Measurements from ENCODE around the gene TAAR6.
"Not testable (repeated sequence)": the region's sequence is repeated elsewhere in the genome, so short reads cannot be mapped to it uniquely, and the experiment has no call there.

Gene TAAR6, protein sequence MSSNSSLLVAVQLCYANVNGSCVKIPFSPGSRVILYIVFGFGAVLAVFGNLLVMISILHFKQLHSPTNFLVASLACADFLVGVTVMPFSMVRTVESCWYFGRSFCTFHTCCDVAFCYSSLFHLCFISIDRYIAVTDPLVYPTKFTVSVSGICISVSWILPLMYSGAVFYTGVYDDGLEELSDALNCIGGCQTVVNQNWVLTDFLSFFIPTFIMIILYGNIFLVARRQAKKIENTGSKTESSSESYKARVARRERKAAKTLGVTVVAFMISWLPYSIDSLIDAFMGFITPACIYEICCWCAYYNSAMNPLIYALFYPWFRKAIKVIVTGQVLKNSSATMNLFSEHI

DNA sequence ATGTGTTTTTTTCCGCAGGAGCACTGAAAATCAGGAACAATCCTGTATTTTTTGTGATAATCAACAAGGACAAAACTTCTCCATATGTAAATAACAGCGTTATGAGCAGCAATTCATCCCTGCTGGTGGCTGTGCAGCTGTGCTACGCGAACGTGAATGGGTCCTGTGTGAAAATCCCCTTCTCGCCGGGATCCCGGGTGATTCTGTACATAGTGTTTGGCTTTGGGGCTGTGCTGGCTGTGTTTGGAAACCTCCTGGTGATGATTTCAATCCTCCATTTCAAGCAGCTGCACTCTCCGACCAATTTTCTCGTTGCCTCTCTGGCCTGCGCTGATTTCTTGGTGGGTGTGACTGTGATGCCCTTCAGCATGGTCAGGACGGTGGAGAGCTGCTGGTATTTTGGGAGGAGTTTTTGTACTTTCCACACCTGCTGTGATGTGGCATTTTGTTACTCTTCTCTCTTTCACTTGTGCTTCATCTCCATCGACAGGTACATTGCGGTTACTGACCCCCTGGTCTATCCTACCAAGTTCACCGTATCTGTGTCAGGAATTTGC lies at the start of gene TAAR6:
TAAR6 (plus strand) TSS at position 102 of the 557 bp plus-strand sequence; CDS start at position 102, 0 bp downstream.
- in situ Hi-C loops (cut with HindIII; ENCODE audit: low sequenced_read_pairs) = no loop called here

DNA sequence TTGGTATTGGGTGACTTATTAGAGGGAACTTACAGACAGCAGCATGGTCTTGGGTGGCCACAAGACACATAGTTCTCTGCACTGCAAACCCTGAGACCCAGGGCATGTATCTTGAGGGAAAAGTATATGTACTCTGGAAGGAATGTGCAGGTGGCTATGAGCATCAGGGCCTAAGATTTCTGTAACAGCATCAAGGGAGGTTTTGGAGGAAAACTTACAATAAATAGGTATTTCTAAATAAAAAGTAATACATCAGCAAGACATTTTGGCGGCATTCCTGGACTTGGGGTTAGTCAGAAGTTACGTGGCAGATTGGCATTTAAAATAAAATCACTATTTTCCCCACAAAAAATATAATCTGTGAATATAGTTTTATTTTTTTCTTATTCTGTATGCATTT lies 49.2 kb upstream of the TAAR6 start:
- in situ Hi-C loops (cut with HindIII; ENCODE audit: low sequenced_read_pairs) = no loop called here

DNA sequence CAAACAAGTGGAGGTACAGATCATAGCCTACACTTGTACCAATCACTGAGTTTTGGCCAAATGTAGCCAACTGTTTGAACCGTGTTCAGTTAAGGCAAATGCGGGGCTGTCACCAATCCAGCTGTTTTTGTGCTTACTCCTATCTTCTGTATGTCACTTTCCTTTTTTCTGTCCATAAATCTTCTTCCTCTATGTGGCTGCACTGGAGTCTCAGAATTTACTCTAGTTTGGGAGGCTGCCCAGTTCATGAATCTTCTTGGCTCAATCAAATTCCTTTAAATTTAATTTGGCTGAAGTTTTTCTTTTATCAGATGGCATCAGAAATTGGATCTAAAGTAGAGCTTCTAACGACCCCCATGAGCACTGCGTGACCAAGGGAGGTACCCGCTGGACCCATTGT lies 45.5 kb upstream of the TAAR6 start:
- in situ Hi-C loops (cut with HindIII; ENCODE audit: low sequenced_read_pairs) = no loop called here

DNA sequence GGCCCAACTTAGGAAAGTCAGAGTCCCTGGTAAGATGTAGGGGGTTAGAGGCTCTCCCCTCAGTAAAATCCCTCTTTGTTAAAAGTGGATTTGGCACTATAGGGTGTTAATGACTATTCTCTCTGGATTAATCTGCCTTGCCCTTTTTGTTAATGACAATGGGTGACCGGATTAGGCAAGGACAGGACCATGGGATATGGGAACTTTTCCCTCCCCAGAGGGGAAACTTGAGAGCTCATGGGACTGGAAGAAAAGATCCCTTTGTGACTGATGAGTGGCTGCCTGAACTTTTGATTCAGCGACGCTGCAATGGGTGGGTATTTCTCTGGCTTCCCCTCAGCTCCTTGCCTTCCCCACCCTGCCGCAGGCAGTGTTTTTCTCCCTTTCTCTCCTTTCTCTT lies 44.3 kb upstream of the TAAR6 start:
- in situ Hi-C loops (cut with HindIII; ENCODE audit: low sequenced_read_pairs) = no loop called here

DNA sequence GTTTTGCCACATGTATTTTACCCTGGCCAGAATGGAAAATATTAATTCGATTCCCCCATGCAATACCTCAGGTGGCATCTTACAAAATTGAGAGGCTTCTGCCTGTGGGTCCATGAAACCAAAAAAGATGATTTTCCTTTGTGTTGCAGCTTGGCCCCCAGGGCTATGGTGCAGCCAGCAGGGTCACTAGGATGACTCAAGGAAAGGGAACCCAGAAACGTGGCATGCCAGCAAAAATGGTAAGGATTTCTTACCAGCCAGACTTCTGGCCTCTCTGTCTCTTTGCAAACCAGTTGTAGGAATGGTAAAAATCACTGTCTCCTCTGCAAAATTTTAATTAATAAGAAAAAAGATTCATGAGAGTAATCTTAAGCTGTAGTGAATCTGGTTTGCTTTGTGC lies 43.7 kb upstream of the TAAR6 start:
- in situ Hi-C loops (cut with HindIII; ENCODE audit: low sequenced_read_pairs) = no loop called here

DNA sequence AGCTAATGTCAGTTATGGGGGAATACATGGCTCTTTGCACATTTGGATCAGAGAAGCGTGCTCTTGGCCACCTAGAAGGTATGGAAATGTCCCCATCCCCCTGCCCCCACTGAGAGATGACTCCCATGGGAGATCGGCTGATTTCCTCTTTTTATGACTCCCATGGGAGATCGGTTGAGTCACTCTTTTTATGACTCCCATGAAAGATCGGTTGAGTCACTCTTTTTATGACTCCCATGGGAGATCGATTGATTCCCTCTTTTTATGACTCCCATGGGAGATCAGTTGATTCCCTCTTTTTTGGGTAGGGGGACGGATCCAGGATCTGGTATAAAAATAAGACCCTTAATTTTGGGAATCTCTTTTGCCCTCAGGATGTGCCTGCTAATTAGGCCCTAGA lies 42.3 kb upstream of the TAAR6 start:
- in situ Hi-C loops (cut with HindIII; ENCODE audit: low sequenced_read_pairs) = no loop called here

DNA sequence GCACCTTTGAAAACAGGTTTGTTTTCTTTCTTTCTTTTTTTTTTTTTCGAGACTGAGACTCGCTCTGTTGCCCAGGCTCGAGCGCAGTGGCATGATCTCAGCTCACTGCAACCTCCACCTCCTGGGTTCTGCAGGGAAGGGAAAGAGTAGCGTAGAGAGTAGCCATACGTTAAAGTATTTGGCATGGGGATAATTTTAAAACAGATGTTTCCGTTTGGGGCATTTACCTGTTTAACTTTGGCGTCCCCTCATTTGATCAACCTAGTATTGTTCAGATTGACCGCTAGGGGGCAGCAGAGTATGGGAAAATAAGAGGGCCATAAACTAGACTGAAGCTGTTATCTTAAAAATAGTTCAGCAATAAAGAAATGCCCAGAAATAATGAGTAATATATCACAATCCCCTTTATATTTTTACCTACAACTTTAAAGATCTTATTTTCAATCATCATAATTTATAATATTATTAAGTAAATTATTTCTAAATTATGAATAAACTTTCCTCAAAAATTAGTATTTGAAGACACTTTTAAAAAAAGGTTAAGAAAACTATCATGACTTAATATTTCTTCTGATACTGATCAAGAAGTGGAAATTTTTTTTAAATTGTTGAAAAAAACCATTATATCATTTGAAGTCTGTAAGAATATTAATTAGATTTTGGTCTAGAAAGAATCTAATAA lies 39.7 kb upstream of the TAAR6 start:
- in situ Hi-C loops (cut with HindIII; ENCODE audit: low sequenced_read_pairs) = no loop called here

DNA sequence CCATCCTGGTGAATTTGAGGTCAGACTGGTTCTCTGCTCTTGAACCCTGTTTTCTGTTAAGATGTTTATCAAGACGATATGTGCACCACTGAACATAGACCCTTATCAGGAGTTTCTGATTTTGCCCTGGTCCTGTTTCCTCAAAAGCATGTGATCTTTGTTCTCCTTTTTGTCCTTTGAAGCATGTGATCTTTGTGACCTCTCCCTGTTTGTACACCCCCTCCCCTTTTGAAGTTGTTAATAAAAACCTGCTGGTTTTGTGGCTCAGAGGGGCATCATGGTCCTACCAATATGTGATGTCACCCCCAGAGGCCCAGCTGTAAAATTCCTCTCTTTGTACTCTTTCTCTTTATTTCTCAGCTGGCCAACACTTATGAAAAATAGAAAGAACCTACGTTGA lies 35.6 kb upstream of the TAAR6 start:
- in situ Hi-C loops (cut with HindIII; ENCODE audit: low sequenced_read_pairs) = not testable (repeated sequence)

DNA sequence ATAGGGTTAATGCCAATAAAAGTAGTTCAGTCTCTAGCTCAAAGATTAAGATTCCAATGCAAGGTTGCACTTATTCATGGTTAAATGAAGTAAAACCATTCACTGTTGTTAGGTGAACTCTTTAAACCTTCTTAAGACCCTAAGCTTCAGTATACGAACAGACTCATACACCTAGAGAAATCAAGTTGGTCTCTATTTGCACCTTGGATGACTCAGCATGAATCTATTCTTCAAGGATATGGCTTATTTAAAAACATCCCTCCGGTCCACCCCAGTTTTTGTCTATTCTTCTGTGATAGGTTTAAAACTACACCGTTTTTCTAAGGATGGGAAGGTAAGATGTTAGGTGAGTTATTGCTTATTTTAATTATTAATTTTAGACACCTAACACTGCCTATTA lies 33.0 kb upstream of the TAAR6 start:
- in situ Hi-C loops (cut with HindIII; ENCODE audit: low sequenced_read_pairs) = no loop called here

DNA sequence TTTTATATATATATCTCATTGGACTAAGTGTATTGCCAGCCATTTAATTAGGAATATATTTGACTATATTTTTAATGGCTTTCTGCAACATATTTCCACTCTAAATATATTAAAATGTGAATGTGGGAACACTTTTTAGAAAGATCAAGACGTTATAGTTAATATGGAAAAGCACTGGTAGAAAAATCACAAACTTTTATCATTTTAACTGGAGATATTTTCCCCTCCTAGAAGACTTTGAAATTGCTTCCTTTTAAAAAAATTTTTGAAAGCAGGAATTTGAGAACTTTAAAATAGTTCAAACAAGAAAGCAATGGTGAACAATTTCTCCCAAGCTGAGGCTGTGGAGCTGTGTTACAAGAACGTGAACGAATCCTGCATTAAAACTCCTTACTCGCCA lies 32.1 kb upstream of the TAAR6 start, which contains the start of gene TAAR9:
TAAR9 (plus strand) TSS at position 301 of the 400 bp plus-strand sequence; CDS start at position 314, 13 bp downstream.
- in situ Hi-C loops (cut with HindIII; ENCODE audit: low sequenced_read_pairs) = no loop called here

DNA sequence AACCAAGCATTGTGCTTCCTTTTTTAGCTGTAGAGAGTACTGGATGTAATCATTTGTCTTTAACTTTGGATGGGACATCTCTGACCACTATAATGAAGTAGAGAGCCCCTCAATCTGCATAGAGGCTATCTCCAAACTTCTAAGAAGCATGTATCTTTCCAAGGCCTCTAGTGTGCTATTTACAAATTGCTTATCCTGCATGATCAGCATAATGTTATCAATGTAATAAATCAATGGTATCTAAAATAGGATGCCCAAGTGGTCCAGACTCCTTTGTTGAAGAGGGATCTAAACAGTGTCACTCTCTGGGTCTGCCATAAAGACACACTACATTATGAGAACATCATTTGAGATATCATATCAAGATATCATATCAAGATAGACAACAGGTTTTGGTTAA lies 25.3 kb upstream of the TAAR6 start:
- in situ Hi-C loops (cut with HindIII; ENCODE audit: low sequenced_read_pairs) = no loop called here

DNA sequence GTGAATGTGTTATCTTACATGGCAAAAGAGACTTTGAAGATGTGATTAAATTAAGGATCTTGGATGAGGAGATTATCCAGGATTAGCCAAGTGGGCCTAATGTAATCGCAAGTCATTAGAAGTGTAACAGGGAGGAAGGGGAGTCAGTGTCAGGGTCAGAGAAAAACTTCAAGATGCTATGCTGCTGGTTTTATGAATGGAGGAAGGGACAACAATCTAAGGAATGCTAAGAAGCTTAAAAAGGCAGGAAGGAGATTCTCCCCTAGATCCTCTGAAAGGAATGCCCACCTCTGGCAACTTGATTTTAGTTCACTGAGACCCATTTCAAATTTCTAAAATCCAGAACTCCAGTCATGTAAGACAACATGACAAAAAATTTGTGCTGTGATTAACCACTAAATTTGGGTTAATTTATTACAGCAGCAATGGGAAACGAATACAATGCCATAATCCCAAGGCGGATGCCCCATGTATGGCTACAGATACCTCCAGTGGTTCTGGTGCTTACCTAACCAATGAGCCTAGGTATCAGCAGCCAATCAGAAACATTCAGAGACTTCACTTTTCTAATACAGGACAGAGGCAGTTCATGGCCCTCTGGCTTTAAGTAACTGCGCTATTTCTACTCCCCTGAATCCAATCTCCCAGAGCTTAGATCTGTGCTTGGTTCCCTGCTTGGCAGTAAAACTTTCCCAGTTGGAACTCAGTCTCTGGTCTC lies 21.2 kb upstream of the TAAR6 start:
- in situ Hi-C loops (cut with HindIII; ENCODE audit: low sequenced_read_pairs) = no loop called here

DNA sequence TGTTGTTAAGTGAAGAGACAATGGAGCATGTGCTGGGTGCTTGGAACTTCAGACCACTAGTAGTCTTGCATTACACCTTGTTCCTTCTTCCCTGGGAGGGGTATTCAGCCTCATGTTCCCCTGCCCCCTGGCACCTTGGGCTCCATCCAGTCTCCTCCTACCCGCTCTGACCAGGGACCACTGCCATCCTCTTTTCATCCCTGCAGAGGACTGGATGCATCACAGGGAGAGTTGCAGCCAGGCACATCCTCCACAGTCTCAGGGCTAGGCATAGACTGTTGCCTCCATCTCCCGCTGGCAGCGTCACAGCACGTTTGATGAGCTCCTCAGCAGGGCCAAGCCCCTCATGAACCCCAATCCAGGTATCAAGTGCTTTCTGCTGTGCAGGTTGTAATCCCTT lies 18.9 kb upstream of the TAAR6 start:
- in situ Hi-C loops (cut with HindIII; ENCODE audit: low sequenced_read_pairs) = no loop called here

DNA sequence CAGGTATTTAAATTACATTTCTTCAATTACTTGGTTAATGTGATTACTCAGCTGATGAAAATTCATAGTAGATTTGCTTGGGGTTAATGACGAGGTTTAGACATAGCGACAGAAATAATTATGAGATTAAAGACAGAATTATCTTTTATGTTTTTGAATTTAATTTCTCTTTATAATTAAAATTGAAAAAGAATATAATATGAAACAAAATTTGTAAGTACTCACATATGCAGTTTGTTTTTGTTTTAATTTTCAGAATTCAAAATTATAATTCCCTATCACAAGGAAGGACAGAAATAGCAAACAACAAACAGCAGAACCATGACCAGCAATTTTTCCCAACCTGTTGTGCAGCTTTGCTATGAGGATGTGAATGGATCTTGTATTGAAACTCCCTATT lies 17.8 kb upstream of the TAAR6 start, which contains the start of gene TAAR8:
TAAR8 (plus strand) TSS at position 301 of the 400 bp plus-strand sequence; CDS start at position 322, 21 bp downstream.
- in situ Hi-C loops (cut with HindIII; ENCODE audit: low sequenced_read_pairs) = no loop called here

DNA sequence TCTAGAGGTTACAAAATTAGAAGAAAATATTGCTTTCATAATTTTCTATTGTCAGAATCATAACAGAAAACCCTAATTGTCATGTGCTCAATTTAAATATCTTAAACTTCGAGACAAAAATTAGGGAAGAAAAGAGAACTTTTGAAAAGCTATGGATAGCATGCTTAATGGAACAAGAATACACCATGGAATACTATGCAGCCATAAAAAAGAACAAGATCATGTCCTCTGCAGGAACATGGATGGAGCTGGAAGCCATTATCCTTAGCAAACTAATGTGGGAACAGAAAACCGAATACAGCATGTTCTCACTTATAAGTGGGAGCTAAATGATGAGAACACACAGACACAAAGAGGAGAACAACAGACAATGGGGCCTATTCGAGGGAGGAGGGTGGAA lies 10.0 kb upstream of the TAAR6 start:
- in situ Hi-C loops (cut with HindIII; ENCODE audit: low sequenced_read_pairs) = not testable (repeated sequence)

DNA sequence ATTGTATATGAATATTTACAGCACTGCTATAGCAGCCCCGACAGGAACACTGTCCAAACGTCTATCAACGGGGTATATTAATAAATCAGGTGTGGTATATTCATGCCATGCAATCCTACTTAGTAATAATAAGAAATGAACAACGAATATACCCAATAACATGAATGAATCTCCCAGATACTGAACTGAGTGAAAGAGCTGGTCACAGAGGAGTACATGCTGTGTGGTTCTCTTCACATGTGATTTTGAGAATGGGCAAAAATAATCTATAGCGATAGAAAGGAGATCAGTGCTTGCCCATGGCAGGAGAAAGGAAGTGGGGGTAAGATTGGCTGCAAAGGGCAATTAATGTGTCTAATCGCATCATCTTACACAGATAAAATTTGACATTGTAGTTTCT lies 3.7 kb upstream of the TAAR6 start:
- in situ Hi-C loops (cut with HindIII; ENCODE audit: low sequenced_read_pairs) = no loop called here

DNA sequence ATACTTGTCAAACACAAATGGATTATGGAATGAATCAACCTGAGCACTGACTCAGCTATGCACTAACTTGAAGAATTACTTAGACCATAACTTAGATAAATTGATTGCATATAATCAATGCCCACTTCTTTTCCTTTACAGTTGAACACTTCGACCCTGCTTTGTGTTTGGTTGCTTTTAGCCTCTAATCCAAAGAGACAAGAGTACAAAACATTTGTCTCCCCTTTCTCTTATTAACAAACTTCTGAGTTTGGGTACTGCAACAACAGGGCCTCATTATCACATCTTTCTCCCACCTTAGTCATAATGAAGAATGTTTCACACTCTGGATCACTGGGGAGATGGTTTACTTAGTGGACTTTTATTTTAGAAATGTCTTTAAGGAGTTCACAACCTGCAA lies 2.6 kb upstream of the TAAR6 start:
- in situ Hi-C loops (cut with HindIII; ENCODE audit: low sequenced_read_pairs) = no loop called here

DNA sequence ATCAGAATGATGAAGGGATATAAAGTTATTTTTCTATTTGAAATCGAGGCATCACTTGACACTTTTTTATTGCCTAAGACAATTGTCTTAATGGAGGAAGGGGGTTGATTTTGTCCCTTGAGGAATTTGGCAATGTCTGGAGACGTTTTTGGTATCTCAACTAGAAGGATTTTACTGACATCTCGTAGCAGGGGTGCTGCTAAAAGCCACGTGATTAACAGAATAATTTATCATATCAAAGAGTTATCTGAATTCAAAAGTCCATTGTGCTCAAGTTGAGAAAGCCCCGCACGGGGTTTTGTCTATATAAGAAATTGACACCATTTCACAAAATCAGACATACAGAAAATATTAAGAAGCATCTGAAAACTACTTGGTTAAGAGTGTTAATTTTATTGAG lies 1.5 kb upstream of the TAAR6 start:
- in situ Hi-C loops (cut with HindIII; ENCODE audit: low sequenced_read_pairs) = no loop called here

DNA sequence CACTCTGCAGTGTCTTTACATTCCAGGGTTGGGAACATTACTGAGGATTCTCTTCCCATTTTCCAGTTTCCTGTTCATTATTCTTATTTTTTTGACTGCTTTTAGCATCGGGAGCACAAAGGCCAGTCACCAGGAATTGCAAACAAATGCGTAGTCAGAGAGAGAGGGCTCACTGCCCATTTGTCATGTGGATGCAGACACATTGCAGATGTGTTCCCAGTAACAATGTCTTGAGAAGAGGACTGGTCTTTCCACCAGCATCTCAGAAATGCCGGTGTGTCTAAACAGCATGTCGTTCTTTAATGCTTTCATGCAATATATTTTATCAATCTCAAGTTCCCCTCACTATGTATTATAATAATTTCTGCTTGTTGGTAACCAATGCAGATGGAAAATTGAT lies 952 bp upstream of the TAAR6 start:
- in situ Hi-C loops (cut with HindIII; ENCODE audit: low sequenced_read_pairs) = no loop called here

DNA sequence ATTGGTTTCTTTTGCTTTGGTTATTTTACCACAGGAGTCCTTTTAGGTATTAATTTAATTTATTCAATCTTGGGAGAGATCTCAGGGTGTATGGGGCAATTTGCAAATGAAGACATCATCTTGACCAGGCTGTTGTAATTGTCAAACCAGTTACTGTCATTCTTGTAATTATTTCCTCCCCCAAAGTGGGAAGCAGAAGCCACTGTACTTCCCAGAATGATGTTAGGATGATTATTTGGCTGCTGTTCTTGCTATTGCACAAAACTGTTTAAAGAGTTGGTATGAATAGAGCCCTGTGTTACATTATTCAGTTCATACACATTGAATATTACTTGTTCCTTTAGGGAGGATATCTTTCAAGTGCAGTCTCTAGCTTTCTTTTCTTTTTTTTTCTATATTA lies 1.7 kb downstream of the TAAR6 start:
- in situ Hi-C loops (cut with HindIII; ENCODE audit: low sequenced_read_pairs) = no loop called here

DNA sequence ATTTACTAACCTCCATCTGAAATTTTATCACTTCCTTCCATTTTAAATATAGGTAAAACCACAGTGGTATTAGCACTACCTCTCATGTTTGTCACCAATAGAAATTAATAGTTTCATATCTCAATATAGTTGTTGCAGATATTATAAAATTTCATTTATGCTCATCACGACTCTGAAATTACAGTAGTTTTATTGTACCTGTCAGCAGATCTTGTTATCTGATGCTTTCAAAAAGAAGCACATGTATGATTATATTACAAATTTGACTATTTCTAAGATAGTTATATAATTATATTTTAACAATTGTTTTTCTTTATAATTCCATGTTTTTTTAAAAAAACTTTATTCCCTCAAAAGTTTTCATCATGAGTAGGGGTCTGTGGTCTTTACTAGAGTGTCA lies 14.6 kb downstream of the TAAR6 start:
- in situ Hi-C loops (cut with HindIII; ENCODE audit: low sequenced_read_pairs) = no loop called here
